Liver (tissue), 9 donors: Measurements from ENCODE around the gene SLC51B. TPM values are rescaled to one million over a fixed set of nuclear protein-coding genes. Genes with fewer than 3 reads are reported as not detected.

Source experiments
- DNase-seq: peaks from one replicate; pipeline ENCODE4 v3.0.0-alpha.2; 2017; ENCODE audit warnings: low spot score
- H3K27ac ChIP-seq, 2 donors: one replicate each; pipeline ENCODE4 v1.7.0; 2013; ENCODE audit warnings: inconsistent platforms in 2 of 2, low read length in 2 of 2, control low read depth in 1 of 2, low read depth in 1 of 2, mild to moderate bottlenecking in 1 of 2
- H3K27me3 ChIP-seq, 4 donors: one replicate each; pipeline versions ENCODE4 v1.6.1 to v1.7.0; 2013; ENCODE audit warnings: low read length in 3 of 4, inconsistent platforms in 1 of 4, mild to moderate bottlenecking in 1 of 4, moderate library complexity in 1 of 4; ENCODE audit not compliant: control insufficient read depth in 4 of 4, insufficient read depth in 4 of 4
- H3K36me3 ChIP-seq, 4 donors: one replicate each; pipeline versions ENCODE4 v1.6.1 to v1.7.0; 2013; ENCODE audit warnings: low read length in 3 of 4, mild to moderate bottlenecking in 3 of 4, low read depth in 1 of 4, moderate library complexity in 1 of 4; ENCODE audit not compliant: control insufficient read depth in 4 of 4, insufficient read depth in 3 of 4
- H3K4me1 ChIP-seq, 4 donors: one replicate each; pipeline versions ENCODE4 v1.6.1 to v1.7.0; 2013; ENCODE audit warnings: low read length in 3 of 4, mild to moderate bottlenecking in 3 of 4, moderate library complexity in 1 of 4; ENCODE audit not compliant: control insufficient read depth in 4 of 4, insufficient read depth in 4 of 4
- H3K4me3 ChIP-seq, 3 donors: one replicate each; pipeline versions ENCODE4 v1.6.1 to v1.7.0; 2013; ENCODE audit warnings: low read length in 3 of 3, control low read depth in 1 of 3, low read depth in 1 of 3, mild to moderate bottlenecking in 1 of 3
- H3K9ac ChIP-seq, 2 donors: one replicate each; pipeline ENCODE4 v1.7.0; 2013; ENCODE audit warnings: low read length in 2 of 2, mild to moderate bottlenecking in 2 of 2, moderate library complexity in 2 of 2, control low read depth in 1 of 2, low read depth in 1 of 2
- H3K9me3 ChIP-seq, 4 donors: one replicate each; pipeline versions ENCODE4 v1.6.1 to v1.7.0; 2013; ENCODE audit warnings: low read length in 3 of 4; ENCODE audit not compliant: control insufficient read depth in 4 of 4
- EGR1 ChIP-seq, 2 donors: IDR thresholded peaks; 2 replicates each; pipeline ENCODE4 v1.6.1; 2016 to 2018; ENCODE audit warnings: antibody characterized with exemption in 2 of 2, low read depth in 2 of 2
- FOXA1 ChIP-seq: IDR thresholded peaks from 2 replicates; pipeline ENCODE4 v1.6.1; 2016; ENCODE audit warnings: antibody characterized with exemption
- FOXA2 ChIP-seq: IDR thresholded peaks from 2 replicates; pipeline ENCODE4 v1.6.1; 2016; ENCODE audit warnings: antibody characterized with exemption
- GABPA ChIP-seq, 2 donors: IDR thresholded peaks in 1 of 2; conservative IDR thresholded peaks in 1 of 2; 2 replicates each; pipeline ENCODE4 v1.6.1; 2016; ENCODE audit warnings: antibody characterized with exemption in 2 of 2, mild to moderate bottlenecking in 1 of 2, moderate library complexity in 1 of 2
- HNF4A ChIP-seq, 2 donors: conservative IDR thresholded peaks; 2 replicates each; pipeline ENCODE4 v1.6.1; 2016; ENCODE audit warnings: antibody characterized with exemption in 2 of 2, mild to moderate bottlenecking in 2 of 2
- NR2F2 ChIP-seq: IDR thresholded peaks from 2 replicates; pipeline ENCODE4 v1.6.1; 2016; ENCODE audit warnings: antibody characterized with exemption
- RAD21 ChIP-seq, 2 donors: IDR thresholded peaks; 2 replicates each; pipeline ENCODE4 v1.6.1; 2016; ENCODE audit warnings: antibody characterized with exemption in 2 of 2, mild to moderate bottlenecking in 2 of 2
- RXRA ChIP-seq, 2 donors: IDR thresholded peaks; 2 replicates each; pipeline ENCODE4 v1.6.1; 2017 to 2018; ENCODE audit warnings: antibody characterized with exemption in 2 of 2, mild to moderate bottlenecking in 1 of 2
- SP1 ChIP-seq: IDR thresholded peaks from 2 replicates; pipeline ENCODE4 v1.6.1; 2018; ENCODE audit warnings: antibody characterized with exemption, mild to moderate bottlenecking
- TAF1 ChIP-seq: conservative IDR thresholded peaks from 2 replicates; pipeline ENCODE4 v1.6.1; 2016; ENCODE audit warnings: antibody characterized with exemption, mild to moderate bottlenecking
- WGBS: extraction: QIAGEN DNeasy Blood & Tissue Kit; methylation state at CpG from one replicate; pipeline ENCODE4 v1.1.7; 2013; 5-methylcytosine and 5-hydroxymethylcytosine counted together
- polyA plus RNA-seq, 2 donors: library from polyadenylated mRNA; stranded (reverse) in 1 of 2; unstranded in 1 of 2; fragments of 200-250 nt in 1 of 2; fragments of >200 nt in 1 of 2; fragmentation: Nextera tagmentation in 1 of 2; extraction: Ambion mirVana in 1 of 2; gene quantifications; one replicate each; pipeline versions ENCODE4 v1.2.1 to v1.2.3, GENCODE V29; 2013 to 2015
- total RNA-seq, 2 donors: library from RNA; depleted of rRNA; stranded (reverse); fragments of >200 nt; gene quantifications; one replicate each; pipeline ENCODE4 v1.2.3, GENCODE V29; 2014
- TF ChIP-seq, protein P1 (sequence below): IDR thresholded peaks from 2 replicates; pipeline ENCODE4 v1.6.1; 2016; ENCODE audit warnings: antibody characterized with exemption
- TF ChIP-seq, protein P2 (sequence below): IDR thresholded peaks from 2 replicates; pipeline ENCODE4 v1.6.1; 2016; ENCODE audit warnings: antibody characterized with exemption
- TF ChIP-seq, protein P3 (sequence below): IDR thresholded peaks from 2 replicates; pipeline ENCODE4 v1.6.1; 2016; ENCODE audit warnings: antibody characterized with exemption
- TF ChIP-seq, protein P4 (sequence below): fragments of 150-350 bp; IDR thresholded peaks from 2 replicates; pipeline ENCODE4 v1.5.1; 2017; ENCODE audit warnings: improper control_type of control experiment, low read depth, low read length; ENCODE audit not compliant: missing input control
- TF ChIP-seq, protein P5 (sequence below): IDR thresholded peaks from 2 replicates; pipeline ENCODE4 v1.6.1; 2016; ENCODE audit warnings: antibody characterized with exemption, mild to moderate bottlenecking
- donor health status: healthy.
- donor health status: healthy.
- donor health status: healthy.
- donor health status: healthy.
- donor health status: healthy.

The SLC51B gene
- total and polyA plus RNA-seq, 4 donors = 0.25 to 2.1 (median 1.1) TPM

DNA sequence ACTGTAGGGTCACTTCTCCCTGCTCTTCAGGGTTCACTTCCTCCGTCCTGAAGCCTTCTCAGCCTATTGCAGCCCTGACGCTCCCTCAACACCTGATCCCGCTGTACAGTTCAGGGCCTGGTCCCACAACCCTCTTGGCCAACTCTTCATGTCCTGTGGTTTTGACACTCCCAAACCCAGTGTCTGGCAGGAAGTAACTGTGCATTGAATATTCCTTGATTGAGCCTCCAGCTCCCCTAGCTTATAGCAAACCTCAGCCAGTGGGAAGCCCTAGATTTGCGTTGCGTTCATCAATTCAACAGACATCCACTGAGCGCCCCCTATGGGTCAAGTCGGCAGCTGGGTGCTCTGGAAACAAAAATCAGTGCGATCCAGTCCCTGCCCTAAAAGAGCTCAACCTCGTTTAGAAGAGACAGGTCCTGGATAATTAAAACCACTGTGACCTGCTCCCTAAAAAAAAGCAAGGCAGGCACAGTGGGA is 56.3 kb downstream of the SLC51B start:
- Histone ChIP-seq H3K27ac (no peak overlapping the region), H3K9ac (no peak overlapping the region), H3K27me3 (no peaks in the 10 kb centered on the region), H3K36me3 (peaks cover 10 to 38% (median 20%) of the 10 kb centered on the region in 4 donors), H3K4me3 (no peak overlapping the region), H3K4me1 (no peaks in the 10 kb centered on the region), H3K9me3 (no peaks in the 10 kb centered on the region)
- 40% methylated on average over 9 of the region's 9 CpGs for WGBS
- TF ChIP-seq RAD21 (IDR thresholded peaks at IDR 0.05) = peak; percentile 93 to 94
- no peak for TF ChIP-seq TAF1
- TF ChIP-seq, protein P1, sequence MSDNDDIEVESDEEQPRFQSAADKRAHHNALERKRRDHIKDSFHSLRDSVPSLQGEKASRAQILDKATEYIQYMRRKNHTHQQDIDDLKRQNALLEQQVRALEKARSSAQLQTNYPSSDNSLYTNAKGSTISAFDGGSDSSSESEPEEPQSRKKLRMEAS = no peak
- TF ChIP-seq, protein P2, sequence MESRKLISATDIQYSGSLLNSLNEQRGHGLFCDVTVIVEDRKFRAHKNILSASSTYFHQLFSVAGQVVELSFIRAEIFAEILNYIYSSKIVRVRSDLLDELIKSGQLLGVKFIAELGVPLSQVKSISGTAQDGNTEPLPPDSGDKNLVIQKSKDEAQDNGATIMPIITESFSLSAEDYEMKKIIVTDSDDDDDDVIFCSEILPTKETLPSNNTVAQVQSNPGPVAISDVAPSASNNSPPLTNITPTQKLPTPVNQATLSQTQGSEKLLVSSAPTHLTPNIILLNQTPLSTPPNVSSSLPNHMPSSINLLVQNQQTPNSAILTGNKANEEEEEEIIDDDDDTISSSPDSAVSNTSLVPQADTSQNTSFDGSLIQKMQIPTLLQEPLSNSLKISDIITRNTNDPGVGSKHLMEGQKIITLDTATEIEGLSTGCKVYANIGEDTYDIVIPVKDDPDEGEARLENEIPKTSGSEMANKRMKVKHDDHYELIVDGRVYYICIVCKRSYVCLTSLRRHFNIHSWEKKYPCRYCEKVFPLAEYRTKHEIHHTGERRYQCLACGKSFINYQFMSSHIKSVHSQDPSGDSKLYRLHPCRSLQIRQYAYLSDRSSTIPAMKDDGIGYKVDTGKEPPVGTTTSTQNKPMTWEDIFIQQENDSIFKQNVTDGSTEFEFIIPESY = no peak
- no peak for TF ChIP-seq NR2F2
- no peak for TF ChIP-seq EGR1 (IDR thresholded peaks at IDR 0.05; ENCODE audit: low read depth in 2 of 2)
- TF ChIP-seq HNF4A (conservative IDR thresholded peaks at IDR 0.05) = no peak
- TF ChIP-seq, protein P3, sequence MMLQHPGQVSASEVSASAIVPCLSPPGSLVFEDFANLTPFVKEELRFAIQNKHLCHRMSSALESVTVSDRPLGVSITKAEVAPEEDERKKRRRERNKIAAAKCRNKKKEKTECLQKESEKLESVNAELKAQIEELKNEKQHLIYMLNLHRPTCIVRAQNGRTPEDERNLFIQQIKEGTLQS = no peak
- TF ChIP-seq, protein P4, sequence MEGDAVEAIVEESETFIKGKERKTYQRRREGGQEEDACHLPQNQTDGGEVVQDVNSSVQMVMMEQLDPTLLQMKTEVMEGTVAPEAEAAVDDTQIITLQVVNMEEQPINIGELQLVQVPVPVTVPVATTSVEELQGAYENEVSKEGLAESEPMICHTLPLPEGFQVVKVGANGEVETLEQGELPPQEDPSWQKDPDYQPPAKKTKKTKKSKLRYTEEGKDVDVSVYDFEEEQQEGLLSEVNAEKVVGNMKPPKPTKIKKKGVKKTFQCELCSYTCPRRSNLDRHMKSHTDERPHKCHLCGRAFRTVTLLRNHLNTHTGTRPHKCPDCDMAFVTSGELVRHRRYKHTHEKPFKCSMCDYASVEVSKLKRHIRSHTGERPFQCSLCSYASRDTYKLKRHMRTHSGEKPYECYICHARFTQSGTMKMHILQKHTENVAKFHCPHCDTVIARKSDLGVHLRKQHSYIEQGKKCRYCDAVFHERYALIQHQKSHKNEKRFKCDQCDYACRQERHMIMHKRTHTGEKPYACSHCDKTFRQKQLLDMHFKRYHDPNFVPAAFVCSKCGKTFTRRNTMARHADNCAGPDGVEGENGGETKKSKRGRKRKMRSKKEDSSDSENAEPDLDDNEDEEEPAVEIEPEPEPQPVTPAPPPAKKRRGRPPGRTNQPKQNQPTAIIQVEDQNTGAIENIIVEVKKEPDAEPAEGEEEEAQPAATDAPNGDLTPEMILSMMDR = peak; percentile 78
- TF ChIP-seq GABPA (IDR thresholded peaks at IDR 0.05 in 1 of 2, conservative IDR thresholded peaks at IDR 0.05 in 1 of 2) = no peak
- peak; percentile 76 for DNase-seq

DNA sequence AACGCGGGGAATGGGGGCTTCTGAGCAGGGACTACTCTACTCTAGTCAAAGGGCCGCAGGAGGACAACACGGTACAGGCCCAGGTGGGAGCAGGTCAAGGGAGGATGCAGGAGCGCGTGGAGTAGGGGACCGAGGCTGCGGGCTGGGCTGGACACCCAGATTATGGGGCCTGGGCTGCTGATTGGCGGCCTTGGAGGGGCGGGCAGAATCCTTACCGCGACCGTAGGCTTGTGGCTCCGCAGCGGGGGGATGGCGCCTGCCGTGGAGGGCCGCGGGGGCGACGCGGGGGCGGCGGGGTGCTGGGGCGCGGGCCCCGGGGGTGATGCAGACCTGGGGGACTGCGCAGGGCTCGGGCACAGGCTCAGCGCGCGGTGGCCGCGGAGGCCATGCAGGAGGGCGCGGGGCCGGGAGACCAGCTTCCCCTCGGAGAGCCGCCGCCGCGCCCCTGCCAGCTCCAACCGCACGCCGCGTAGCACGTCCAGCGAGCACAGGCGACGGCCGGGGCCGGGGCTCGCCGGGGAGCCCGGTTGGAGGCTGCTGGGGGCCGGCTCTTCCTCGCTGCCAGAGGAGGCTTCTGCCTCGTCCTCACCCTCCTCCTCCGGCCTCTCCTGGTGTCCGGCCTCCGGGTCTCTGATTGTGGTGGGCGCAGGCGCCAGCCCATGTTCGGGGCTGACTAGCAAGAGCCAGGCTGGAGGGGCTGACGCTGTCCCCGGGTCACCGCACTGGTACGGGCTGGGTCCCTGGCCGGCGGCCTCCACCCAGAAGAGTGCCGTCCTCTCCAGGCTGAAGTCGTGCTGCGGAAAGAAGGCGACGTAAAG is 56.9 kb downstream of the SLC51B start:
- no peak for DNase-seq
- TF ChIP-seq GABPA (IDR thresholded peaks at IDR 0.05 in 1 of 2, conservative IDR thresholded peaks at IDR 0.05 in 1 of 2) (no peak), FOXA2 (no peak), TAF1 (no peak), EGR1 (IDR thresholded peaks at IDR 0.05; ENCODE audit: low read depth in 2 of 2) (no peak), SP1 (no peak), FOXA1 (no peak), RXRA (IDR thresholded peaks at IDR 0.05) (no peak), RAD21 (IDR thresholded peaks at IDR 0.05) (no peak)
- TF ChIP-seq, protein P3 = no peak
- TF ChIP-seq, protein P5, sequence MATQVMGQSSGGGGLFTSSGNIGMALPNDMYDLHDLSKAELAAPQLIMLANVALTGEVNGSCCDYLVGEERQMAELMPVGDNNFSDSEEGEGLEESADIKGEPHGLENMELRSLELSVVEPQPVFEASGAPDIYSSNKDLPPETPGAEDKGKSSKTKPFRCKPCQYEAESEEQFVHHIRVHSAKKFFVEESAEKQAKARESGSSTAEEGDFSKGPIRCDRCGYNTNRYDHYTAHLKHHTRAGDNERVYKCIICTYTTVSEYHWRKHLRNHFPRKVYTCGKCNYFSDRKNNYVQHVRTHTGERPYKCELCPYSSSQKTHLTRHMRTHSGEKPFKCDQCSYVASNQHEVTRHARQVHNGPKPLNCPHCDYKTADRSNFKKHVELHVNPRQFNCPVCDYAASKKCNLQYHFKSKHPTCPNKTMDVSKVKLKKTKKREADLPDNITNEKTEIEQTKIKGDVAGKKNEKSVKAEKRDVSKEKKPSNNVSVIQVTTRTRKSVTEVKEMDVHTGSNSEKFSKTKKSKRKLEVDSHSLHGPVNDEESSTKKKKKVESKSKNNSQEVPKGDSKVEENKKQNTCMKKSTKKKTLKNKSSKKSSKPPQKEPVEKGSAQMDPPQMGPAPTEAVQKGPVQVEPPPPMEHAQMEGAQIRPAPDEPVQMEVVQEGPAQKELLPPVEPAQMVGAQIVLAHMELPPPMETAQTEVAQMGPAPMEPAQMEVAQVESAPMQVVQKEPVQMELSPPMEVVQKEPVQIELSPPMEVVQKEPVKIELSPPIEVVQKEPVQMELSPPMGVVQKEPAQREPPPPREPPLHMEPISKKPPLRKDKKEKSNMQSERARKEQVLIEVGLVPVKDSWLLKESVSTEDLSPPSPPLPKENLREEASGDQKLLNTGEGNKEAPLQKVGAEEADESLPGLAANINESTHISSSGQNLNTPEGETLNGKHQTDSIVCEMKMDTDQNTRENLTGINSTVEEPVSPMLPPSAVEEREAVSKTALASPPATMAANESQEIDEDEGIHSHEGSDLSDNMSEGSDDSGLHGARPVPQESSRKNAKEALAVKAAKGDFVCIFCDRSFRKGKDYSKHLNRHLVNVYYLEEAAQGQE = no peak
- TF ChIP-seq, protein P2 = no peak
- TF ChIP-seq, protein P1 = no peak
- Histone ChIP-seq H3K4me3 (no peak overlapping the region), H3K9ac (no peak overlapping the region), H3K36me3 (peaks cover 10 to 38% (median 21%) of the 10 kb centered on the region in 4 donors), H3K4me1 (no peaks in the 10 kb centered on the region), H3K9me3 (no peaks in the 10 kb centered on the region), H3K27ac (no peak overlapping the region), H3K27me3 (no peaks in the 10 kb centered on the region)
- WGBS = 86% methylated on average over 75 of the region's 75 CpGs
